Kidney glomerular epithelial cell (primary cell): Measurements from ENCODE around the gene L3MBTL4.
"Not testable (repeated sequence)": the region's sequence is repeated elsewhere in the genome, so short reads cannot be mapped to it uniquely, and the experiment has no call there.

Experiments
- DNase-seq: peaks from one replicate; lab custom pipeline; 2025; lab: John Stamatoyannopoulos, UW

L3MBTL4 gene

DNA sequence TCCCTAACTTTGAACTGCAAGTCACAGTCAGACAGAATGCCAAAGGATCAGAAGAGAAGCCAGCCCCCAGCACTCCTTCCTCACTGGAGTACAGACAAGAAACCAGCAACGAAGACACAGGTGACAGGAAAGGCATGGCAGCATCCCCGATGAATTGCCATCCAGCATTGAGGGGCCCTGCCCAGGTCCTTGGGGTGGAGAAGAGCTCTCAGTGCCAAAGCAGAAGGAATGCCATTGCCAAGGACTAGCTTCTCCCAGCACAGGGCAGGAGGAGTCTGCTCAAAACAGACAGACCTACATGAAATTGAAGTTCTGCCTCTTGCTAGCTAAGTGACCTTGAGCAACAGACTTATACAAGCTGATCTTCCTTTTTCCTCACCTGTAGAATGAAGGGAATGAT, 220.1 kb downstream of the L3MBTL4 start:
- no peak for DNase-seq

DNA sequence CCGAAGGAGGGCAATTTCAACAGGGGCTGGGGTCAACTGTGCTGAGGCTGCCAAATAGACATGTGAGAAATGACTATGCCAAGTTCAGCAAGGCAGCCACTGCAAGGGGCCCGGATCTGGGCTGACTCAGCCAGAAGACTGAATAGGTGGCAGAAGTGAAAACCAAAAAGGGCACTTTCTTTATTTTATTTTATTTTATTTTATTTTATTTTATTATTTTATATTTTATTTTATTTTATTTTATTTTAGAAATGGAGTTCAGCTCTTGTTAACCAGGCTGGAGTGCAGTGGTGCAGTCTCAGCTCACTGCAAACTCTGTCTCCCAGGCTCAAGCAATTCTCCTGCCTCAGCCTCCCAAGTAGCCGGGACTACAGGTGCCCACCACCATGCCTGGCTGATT, 228.9 kb downstream of the L3MBTL4 start:
- not testable (repeated sequence) for DNase-seq

DNA sequence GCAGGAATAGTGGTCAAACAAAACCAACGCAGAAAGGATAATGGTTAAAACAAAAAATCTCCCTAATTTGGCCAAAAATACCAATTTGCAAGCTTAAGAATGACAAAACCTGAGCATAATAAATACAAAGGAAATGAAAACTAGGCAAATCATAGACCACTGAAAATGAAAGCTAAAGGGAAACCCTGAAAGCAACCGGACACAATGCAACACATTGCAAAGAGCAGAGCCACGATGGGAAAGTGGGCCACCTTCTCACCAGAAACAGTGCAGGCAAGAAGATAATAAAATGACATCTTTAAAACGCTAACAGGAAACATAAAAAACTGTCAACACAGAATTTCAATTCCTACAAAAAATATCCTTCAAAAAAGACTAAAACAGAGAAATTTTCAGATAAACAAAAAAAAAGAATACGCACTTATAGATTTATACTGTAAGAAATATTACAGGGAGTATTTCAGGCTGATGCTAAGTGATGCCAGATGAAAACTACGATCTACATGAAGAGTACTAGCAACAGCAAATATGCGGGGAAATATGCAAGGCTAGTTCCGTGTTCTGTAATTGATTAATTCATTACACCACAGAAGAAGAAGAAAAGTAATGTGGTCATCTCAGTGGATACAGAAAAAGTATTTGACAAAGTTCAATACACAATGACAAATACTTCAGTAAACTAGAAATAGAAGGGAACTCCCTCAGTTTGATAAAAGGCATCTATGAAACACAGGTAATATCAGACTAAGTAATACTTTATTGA, 239.5 kb downstream of the L3MBTL4 start:
- no peak for DNase-seq

DNA sequence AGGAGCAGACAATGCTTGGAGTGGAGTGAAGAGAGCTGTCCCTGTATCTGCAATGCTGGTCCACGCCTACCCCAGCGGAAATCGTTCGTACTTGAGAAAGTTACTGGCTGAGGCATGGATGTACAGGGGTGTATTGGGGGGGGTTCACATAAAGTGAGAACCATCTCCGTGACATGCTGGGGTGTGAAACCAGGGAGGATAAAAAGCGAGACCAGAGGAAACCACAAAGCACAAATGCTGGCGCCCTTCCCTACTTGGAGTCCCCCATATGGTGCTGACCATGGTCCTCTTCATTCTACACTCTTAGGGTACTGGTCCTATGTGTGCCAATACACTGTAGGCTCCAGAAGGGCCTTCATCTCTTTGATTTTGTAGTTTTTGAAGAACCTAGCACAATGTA, 244.1 kb downstream of the L3MBTL4 start:
- DNase-seq = no peak

DNA sequence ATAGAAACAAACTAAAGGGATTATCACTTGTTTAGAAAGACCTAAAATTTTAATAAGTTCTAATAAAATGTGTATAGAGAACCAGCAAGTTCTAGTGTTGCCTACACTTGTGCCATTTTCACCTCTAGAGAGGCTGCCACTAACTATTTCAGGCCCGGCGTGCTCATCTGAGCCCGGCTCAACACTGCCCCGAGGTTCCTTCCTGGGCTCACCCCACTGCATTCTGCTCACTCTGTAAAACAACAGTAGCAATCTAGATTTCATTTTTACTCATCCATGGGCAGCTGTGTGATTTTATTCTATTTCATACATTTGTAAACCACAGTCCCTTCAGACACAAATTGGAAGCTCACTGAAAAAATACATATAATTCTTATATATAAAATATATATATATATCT, 253.2 kb downstream of the L3MBTL4 start:
- DNase-seq = no peak

DNA sequence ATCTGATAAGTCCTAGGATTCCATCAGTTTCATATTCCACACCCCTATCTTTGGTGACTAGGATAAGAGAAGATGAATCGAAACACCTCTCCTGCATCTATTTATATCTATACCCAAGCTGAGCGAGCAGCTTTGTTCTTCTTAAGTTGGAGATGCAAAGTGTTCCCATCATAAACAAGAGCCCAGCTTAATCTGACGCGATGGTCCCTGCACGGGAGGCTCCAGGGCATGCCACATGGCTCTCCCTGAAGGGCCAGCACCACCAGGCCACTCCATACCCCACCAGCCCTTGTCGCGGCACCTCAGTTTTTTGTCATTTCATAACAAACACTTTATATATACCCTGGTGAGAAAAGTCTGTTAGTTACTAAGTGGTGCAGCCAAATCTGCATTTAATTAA, 255.3 kb downstream of the L3MBTL4 start:
- DNase-seq = no peak

DNA sequence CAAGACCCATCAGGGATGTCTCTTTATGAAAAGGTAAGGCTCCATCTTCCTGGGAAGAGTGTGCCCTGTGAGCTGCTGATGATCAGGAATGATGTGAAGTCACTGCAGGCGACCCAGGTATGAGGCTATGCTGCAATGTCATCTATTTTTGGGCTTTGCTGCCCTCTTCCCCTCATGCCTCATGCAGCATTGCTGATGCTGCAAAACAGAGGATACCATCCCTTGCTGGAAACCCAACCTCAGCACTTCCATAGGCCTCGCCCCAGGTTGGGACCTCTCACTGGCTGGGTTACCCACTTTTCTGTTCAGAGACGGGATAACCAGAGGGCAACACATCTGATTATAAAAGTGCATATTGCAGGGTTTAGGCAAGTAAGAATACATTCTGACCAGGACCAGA, 255.8 kb downstream of the L3MBTL4 start:
- no peak for DNase-seq

DNA sequence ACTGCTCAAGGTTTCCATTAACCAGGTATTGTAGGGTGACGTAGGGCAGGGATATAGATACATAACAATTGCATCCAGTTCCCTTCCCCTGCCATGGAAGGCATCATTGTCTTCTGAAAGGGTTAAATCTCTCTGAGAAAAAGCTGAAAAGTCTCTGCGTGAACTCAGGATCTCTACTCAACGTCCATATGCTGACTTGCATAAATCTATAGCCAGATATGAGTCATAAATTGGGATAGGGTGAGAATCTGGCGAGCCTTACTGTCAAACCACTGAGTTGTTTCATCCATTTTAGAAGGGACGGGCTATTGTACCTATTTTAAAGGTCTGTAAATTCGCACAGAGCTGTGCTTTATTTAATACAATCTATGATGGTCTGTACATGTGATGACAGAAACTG, 258.3 kb downstream of the L3MBTL4 start:
- no peak for DNase-seq

DNA sequence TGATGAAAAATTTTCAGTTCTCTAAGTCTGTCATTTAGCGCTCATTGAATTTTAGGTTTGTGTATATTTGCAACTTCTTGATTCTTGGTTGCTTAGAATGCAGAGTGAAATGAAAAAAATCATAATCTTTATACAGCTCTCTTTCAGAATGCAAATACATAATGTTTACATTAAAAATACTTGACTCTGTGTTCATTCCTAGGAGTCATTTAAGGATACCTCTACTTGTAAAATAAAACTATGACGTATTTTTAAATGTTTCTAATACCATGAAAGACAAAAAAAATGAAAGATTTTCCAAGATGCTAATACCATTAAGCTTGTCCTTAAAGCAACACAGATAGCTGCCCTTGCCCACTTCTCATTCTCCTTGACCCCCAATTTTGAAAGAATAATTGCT, 259.0 kb downstream of the L3MBTL4 start:
- no peak for DNase-seq

DNA sequence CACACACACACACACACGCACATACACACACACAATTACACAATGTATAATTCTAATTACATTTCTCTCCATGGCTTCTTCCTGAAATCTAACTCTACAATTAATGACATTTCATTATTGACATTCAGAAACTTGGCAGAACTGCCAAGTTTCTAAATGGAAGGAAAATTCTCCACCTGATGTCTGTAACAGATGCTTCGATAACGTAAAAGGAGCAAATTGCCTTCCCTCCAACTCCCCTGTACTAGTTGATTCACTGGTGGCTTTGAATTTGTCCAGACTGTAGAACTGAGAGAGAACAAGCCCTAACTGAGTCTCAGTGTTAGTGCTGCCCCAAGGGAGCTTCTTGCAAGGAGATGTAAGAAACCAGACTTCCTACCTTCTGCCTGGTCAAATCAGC, 264.3 kb downstream of the L3MBTL4 start:
- no peak for DNase-seq

DNA sequence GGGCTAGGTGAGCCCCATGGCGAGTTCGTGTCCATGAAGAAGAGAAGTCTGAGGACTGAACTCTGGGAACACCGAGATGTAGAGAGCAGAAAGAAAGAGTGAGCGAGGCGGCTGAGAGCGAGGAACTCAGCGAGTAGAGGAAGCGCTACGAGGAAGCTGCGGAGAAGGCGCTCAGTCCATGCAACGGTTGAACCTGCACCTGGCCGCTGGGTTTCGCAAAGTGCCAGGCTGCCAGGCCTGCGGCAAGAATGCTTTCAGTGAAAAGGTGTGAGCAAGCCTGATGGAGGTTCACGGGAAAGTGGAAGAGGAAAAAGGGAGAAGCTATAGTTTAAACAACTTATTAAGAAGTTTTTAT, 268.4 kb downstream of the L3MBTL4 start:
- no peak for DNase-seq

DNA sequence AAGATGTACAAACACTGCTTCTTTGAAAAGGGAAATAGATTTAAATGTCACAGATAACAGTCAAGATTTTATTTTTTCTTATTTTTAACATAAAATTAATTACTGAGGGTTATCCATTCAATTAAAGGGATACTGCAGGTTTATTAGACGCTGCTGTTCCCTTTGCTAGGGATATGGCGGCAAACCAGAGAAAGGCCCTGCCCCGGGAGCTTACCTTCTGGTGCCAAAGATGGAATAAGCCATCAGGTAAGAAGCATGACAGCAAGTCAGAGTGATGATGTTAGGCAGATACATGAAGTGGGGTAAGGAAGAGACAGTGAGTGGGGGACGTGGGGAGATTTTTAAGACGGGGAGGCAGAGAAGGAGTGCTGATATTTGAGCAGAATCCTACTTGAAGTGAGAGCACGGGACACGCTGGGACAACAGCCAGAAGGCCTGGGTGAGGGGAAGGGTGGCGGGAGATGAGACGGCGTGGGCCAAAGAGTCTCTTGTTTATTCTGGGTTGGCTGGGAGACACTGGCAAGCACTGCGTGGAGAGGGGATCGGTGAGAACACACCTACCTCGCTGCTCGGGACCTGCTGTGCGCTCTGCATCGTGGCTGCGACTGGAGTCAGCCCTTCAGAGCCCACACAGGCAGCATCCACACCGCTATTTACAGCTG, 268.9 kb downstream of the L3MBTL4 start:
- no peak for DNase-seq

DNA sequence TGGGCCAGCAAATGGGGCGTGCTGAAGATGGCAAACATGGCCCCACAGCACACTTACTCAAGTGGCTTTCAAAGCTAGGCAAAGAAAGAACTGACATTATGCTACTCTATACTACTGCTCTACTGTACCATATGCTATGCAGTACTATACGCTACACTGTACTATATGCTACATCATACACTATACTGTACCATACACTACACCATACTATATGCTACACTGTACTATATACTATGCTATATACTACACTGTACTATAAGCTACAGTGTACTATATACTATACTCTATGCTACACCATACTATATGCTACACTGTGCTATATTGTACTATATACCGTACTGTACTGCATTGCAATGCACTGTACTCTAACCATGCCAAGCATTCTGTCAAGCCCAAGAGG, 275.7 kb downstream of the L3MBTL4 start:
- no peak for DNase-seq

DNA sequence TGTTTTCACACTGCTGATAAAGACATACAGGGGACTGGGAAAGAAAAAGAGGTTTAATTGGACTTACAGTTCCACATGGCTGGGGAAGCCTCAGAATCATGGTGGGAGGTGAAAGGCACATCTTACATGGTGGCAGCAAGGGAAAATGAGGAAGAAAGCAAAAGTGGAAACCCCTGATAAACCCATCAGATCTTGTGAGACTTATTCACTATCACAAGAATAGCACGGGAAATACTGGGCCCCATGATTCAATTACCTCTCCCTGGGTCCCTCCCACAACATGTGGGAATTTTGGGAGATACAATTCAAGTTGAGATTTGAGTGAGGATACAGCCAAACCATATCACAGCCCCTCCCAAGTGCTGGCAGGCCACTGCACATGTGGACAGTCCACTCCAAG, 278.8 kb downstream of the L3MBTL4 start:
- not testable (repeated sequence) for DNase-seq

DNA sequence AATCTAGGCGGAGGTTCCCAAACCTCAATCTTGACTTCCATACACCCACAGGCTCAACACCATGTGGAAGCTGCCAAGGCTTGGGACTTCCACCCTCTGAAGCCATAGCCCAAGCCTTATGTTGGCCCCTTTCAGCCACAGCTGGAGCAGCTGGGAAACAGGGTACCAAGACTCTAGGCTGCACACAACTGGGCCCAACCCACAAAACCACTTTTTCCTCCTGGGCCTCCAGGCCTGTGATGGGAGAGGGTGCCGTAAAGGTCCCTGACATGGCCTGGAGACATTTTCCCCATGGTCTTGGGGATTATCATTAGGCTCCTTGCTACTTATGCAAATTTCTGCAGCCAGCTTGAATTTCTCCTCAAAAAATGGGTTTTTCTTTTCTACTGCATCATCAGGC, 279.7 kb downstream of the L3MBTL4 start:
- not testable (repeated sequence) for DNase-seq

DNA sequence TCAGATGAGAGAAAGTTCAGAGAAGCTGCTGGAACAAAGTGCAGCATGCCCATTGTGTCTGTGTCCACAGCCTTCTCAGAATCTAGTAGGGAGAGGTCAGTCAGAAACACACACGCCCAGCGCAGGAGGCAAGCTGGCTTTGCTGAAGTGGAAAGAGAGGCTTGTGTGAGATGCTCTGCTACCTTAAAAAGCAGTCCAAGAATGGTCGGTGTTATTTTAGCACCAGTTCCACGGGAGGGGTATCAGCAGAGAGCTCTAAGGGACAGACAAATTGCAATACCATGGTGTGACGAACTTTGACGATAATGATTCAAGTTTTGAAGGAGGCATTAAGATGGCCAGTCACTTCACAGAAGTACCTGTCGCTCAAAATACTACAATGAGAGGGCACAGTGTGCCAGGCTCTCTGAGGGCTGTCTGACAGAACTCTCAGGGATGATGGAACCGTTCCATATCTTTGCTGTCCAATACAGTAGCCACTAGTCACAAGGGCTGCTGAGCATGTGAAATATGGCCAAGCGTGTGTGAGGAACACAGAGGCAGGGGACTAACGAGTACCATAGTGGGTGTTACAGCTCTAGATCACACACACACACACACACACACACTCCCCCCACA, 281.9 kb downstream of the L3MBTL4 start:
- no peak for DNase-seq

DNA sequence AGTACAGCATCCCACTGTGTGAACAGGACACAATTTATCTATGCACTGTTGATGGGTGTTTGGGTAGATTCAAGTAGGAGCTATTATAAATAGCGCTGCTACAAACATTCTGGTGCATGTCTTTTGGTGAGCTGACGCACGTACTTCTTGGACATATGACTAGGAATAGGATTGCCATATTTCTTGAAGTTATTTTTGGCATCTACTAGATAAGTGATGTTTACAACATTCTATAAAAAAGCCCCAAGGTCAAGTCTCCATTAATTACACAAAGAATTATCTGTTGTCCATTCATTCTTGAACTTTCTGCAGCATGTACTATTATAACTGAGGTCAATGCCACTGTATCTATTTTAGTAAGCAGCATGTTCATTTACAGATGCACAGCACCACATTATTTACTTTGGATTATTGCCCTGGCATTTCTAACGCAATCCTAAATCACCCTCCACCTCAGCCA, 293.9 kb downstream of the L3MBTL4 start:
- DNase-seq = no peak

DNA sequence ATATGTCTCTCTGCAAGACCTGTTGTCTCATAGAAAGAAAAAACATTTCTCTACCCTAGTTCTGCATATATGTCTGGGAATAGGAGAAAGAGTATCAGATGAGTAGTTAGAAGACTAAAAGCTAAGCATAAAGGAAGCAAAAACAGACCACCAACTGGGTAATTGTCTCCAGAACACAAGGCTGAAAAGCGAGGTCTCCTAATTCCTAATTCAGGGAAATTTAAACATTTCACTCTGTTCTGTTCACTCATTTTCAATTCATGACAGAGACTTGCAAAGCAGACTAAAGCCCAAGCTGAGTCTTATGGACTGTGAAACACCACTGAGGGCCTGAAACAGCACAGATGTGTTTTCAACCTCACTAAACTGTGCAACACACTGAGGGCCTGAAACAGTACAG, 294.9 kb downstream of the L3MBTL4 start:
- no peak for DNase-seq

DNA sequence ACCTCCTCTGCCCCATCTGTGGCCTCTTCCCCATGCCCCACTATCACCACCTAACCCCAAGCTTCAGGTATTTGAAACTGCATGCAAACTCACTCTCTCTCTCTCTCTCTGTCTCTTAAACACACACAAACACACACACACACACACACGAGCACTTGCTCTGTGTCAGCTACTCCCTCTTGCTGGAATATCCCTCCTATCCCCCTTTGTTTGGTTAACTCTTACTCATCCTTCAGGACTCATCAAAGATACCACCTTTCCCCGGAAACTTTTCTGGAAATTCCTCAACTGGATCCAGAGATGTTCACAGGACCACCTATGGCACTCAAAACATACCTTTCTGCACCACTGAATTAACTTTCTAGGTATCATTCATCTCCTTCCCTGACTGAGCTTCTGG, 296.6 kb downstream of the L3MBTL4 start:
- peak; percentile 43 for DNase-seq

DNA sequence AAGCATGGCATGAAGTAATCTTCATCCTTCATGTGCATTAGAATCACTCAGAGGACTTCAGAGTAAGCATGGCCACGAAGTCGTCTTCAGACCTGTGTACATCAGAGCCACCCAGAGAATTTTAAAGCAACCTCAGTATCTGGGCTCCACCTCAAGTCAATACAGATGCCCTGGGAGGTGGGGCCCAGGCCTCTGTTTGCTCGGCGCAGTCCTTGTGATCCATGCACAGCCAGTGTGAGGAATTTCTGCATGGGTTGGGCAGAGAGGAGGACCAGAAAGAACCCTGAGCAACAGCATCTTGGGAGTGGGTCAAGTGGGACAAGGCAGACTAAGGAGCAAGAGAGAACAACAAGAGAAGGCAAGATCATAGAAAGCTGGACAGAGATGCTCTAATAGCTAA, 299.0 kb downstream of the L3MBTL4 start:
- DNase-seq = no peak

DNA sequence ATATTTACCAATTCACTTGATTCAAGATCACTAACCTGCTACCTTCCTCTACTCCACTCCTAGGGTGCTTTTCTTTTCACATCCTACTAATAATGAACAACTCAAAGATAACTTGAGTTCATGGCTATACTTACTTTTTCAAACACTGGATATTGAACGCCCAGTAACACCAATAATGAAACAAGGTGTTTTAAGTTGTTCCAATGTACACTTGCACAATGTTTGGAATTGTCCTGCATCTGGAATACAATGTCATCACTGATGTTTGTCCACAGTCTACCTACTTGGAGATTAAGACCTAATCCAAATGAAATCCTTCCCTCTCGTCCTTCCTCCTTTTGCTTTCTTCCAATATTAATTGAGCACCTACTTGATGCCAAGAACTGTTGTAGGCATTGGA, 301.1 kb downstream of the L3MBTL4 start:
- DNase-seq = no peak

DNA sequence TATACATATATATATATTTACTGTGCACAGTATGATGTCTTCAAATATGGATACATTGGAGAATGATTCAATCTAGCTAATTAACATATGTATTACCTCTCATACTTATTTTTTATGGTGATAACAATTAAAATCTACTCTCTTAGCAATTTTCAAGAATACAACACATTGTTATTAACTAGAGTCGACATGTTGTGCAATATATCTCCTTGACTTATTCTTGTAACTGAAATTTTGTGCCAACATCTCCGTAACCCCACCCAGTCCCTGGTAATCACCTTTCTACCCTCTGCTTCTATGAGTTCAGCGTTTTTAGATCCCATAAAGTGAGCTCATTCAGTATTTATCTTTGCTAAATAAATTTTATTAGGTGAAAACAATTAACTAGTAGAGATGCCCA, 303.0 kb downstream of the L3MBTL4 start:
- no peak for DNase-seq

DNA sequence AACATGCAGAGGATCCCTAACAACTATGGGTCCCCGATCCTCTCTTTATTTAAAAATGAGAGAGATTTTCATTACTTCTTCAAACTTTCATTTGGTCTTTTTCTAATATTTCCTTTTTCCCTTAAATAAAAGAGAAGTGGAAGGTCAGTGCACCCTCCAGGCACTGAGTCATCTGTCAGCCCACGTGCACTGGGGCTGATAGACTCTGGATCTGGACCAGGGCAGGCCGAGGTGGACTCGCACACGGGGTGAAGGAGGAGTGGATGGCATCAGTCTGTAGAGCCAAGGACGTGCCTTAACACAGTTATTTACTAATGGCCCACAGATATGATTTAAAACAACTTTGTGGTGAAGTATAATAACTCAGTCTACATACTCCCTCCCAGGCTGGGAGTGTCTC, 305.0 kb downstream of the L3MBTL4 start:
- DNase-seq = no peak
